Esophagus squamous epithelium (tissue), 4 donors: ENCODE data around the gene ATP5PD.

Source experiments
- POLR2A ChIP-seq, 4 donors: fragments of 450-650 bp; IDR thresholded peaks; one replicate each; pipeline ENCODE4 v1.6.1; 2017; ENCODE audit warnings: antibody characterized with exemption in 4 of 4, mild to moderate bottlenecking in 4 of 4, moderate library complexity in 3 of 4
- TF ChIP-seq, protein P1 (sequence below), 6 experiments: fragments of 450-650 bp in 4 of 6; fragments of 200-600 bp in 2 of 6; sonication (generic) in 2 of 6; IDR thresholded peaks; one replicate each; pipeline ENCODE4 v1.5.1; 2016 to 2019; ENCODE audit warnings: antibody characterized with exemption in 6 of 6, mild to moderate bottlenecking in 4 of 6, moderate library complexity in 4 of 6

DNA sequence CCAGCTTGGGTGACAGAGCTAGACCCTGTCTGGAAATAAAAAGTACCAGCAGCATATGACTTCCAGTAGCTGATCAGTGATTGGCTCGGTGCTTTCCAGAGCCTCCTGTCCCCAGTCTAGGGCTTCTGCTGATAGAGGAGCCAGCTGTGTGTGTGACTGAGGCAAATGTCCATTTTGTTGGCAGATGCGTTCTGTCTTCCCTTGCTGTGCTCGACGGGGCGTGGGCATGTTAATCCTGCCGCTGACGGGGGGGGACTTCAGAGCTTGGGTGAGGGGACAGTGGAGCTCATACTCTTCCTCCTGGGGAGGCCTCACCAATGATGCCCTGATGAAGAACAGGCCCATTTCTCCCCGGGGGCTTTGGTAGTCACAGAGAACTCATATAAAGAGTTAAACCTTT is 14.8 kb upstream of the ATP5PD start:
- TF ChIP-seq, protein P1, sequence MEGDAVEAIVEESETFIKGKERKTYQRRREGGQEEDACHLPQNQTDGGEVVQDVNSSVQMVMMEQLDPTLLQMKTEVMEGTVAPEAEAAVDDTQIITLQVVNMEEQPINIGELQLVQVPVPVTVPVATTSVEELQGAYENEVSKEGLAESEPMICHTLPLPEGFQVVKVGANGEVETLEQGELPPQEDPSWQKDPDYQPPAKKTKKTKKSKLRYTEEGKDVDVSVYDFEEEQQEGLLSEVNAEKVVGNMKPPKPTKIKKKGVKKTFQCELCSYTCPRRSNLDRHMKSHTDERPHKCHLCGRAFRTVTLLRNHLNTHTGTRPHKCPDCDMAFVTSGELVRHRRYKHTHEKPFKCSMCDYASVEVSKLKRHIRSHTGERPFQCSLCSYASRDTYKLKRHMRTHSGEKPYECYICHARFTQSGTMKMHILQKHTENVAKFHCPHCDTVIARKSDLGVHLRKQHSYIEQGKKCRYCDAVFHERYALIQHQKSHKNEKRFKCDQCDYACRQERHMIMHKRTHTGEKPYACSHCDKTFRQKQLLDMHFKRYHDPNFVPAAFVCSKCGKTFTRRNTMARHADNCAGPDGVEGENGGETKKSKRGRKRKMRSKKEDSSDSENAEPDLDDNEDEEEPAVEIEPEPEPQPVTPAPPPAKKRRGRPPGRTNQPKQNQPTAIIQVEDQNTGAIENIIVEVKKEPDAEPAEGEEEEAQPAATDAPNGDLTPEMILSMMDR (IDR thresholded peaks at IDR 0.05), result no peak
- no peak for TF ChIP-seq POLR2A (IDR thresholded peaks at IDR 0.05)
